ENCODE results near the gene TLR1.
A peak's percentile ranks its signal among the peaks of the same experiment; 100 is the strongest.

TLR1 gene

GRCh38 chr4:38759113-38759789, 45.3 kb downstream of the TLR1 start:
- H3K9ac ChIP-seq (ENCODE audit: low read length) = no peak overlapping the region
- TF ChIP-seq, protein P1, sequence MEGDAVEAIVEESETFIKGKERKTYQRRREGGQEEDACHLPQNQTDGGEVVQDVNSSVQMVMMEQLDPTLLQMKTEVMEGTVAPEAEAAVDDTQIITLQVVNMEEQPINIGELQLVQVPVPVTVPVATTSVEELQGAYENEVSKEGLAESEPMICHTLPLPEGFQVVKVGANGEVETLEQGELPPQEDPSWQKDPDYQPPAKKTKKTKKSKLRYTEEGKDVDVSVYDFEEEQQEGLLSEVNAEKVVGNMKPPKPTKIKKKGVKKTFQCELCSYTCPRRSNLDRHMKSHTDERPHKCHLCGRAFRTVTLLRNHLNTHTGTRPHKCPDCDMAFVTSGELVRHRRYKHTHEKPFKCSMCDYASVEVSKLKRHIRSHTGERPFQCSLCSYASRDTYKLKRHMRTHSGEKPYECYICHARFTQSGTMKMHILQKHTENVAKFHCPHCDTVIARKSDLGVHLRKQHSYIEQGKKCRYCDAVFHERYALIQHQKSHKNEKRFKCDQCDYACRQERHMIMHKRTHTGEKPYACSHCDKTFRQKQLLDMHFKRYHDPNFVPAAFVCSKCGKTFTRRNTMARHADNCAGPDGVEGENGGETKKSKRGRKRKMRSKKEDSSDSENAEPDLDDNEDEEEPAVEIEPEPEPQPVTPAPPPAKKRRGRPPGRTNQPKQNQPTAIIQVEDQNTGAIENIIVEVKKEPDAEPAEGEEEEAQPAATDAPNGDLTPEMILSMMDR (IDR thresholded peaks at IDR 0.05; ENCODE audit: low read length) = peak; percentile 55
- no peak for TF ChIP-seq EZH2 (optimal IDR thresholded peaks at IDR 0.05; ENCODE audit: low read depth, low read length)
- no peaks in the 10 kb centered on the region for H3K36me3 ChIP-seq (replicated peaks; ENCODE audit: insufficient read depth, low read length)
- H3K27me3 ChIP-seq (replicated peaks; ENCODE audit: insufficient read depth, low read length) = no peaks in the 10 kb centered on the region
- H2AFZ ChIP-seq (ENCODE audit: low read length) = no peak overlapping the region
- H4K20me1 ChIP-seq (ENCODE audit: insufficient read depth, low read length) = no peaks in the 10 kb centered on the region
- H3K4me1 ChIP-seq (ENCODE audit: low read length) = no peaks in the 10 kb centered on the region
- H3K9me3 ChIP-seq (replicated peaks; ENCODE audit: insufficient read depth, low read length) = no peaks in the 10 kb centered on the region
- DNase-seq = peak; percentile 65
- H3K9me2 ChIP-seq (replicated peaks; ENCODE audit: insufficient read depth, low read length) = no peaks in the 10 kb centered on the region
- no peak overlapping the region for H3K4me2 ChIP-seq (ENCODE audit: low read depth, low read length)
- H3F3A ChIP-seq (ENCODE audit: insufficient read depth, low read length) = no peaks in the 10 kb centered on the region
- no peak overlapping the region for H3K27ac ChIP-seq (ENCODE audit: low read length)
- H3K4me3 ChIP-seq (ENCODE audit: low read length) = no peak overlapping the region
- H3K79me2 ChIP-seq (ENCODE audit: low read length) = no peaks in the 10 kb centered on the region

- H4K20me1 ChIP-seq (ENCODE audit: insufficient read depth, low read length) = no peaks in the 10 kb centered on the region
Observed at GRCh38 chr4:38757945-38758600, 46.5 kb downstream of the TLR1 start.

DNA sequence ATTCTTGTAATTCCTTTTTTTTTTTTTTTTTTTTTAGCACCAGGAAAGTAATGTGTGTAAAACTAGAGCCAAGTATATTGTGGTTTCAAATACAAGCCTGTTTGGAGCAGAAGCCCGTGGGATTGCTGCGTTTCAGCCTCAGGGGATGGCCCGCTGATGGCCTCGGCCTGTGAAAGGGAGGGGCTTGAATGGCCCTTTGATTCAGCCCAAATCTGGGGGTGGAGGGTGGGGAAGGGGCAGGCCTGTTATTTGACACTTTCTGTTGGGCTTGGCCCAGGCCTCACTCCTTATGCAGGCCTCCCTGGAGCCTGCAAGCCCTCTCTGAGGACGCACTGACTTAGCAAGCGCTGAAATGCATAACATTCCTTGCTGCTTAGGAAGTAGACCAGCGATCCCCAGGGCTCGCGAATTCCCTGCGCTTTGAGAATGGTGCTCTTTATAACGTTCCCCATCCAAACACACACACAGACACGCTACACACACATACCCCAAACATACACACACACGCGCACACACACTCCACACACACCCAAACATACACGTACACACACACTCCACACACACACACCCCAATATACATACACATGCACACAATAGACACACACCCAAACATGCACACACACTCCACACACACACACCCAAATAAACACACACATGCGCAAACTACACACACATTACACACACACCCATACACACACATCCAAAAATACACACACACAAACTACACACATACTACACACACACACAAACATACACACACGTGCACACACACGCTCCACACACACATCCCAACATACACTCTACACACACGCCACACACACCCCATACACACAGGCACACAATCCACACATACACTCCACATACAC, 51.4 kb downstream of the TLR1 start:
- Histone ChIP-seq H3K27me3 (replicated peaks; ENCODE audit: insufficient read depth, low read length) (no peaks in the 10 kb centered on the region), H4K20me1 (ENCODE audit: insufficient read depth, low read length) (no peaks in the 10 kb centered on the region), H3K79me2 (ENCODE audit: low read length) (no peaks in the 10 kb centered on the region), H3K36me3 (replicated peaks; ENCODE audit: insufficient read depth, low read length) (no peaks in the 10 kb centered on the region), H3K9ac (ENCODE audit: low read length) (no peak overlapping the region), H3K4me2 (ENCODE audit: low read depth, low read length) (no peak overlapping the region), H3F3A (ENCODE audit: insufficient read depth, low read length) (peaks cover 17% of the 10 kb centered on the region), H3K4me1 (ENCODE audit: low read length) (peaks cover 15% of the 10 kb centered on the region), H3K27ac (ENCODE audit: low read length) (no peak overlapping the region; the same call in 1 of the 2 replicates), H3K4me3 (ENCODE audit: low read length) (no peak overlapping the region), H3K9me2 (replicated peaks; ENCODE audit: insufficient read depth, low read length) (no peaks in the 10 kb centered on the region), H2AFZ (ENCODE audit: low read length) (no peak overlapping the region), H3K9me3 (replicated peaks; ENCODE audit: insufficient read depth, low read length) (no peaks in the 10 kb centered on the region)
- TF ChIP-seq EZH2phosphoT487 (IDR thresholded peaks at IDR 0.05; ENCODE audit: low read length) = no peak
- TF ChIP-seq EZH2 (optimal IDR thresholded peaks at IDR 0.05; ENCODE audit: low read depth, low read length) = no peak
- TF ChIP-seq, protein P1 (IDR thresholded peaks at IDR 0.05; ENCODE audit: low read length) = no peak
- no peak for DNase-seq

More at GRCh38 chr4:38757945-38758600, 46.5 kb downstream of the TLR1 start:
- Histone ChIP-seq H3K4me3 (ENCODE audit: low read length) (no peak overlapping the region), H3K27ac (ENCODE audit: low read length) (no peak overlapping the region), H3K36me3 (replicated peaks; ENCODE audit: insufficient read depth, low read length) (no peaks in the 10 kb centered on the region), H3K4me1 (ENCODE audit: low read length) (no peaks in the 10 kb centered on the region), H3K9me3 (replicated peaks; ENCODE audit: insufficient read depth, low read length) (no peaks in the 10 kb centered on the region), H3K27me3 (replicated peaks; ENCODE audit: insufficient read depth, low read length) (no peaks in the 10 kb centered on the region), H2AFZ (ENCODE audit: low read length) (no peak overlapping the region), H3K9ac (ENCODE audit: low read length) (no peak overlapping the region), H3F3A (ENCODE audit: insufficient read depth, low read length) (no peaks in the 10 kb centered on the region), H3K4me2 (ENCODE audit: low read depth, low read length) (no peak overlapping the region), H3K79me2 (ENCODE audit: low read length) (no peaks in the 10 kb centered on the region), H3K9me2 (replicated peaks; ENCODE audit: insufficient read depth, low read length) (no peaks in the 10 kb centered on the region)
- peak; percentile 64 for DNase-seq
- no peak for TF ChIP-seq EZH2phosphoT487 (IDR thresholded peaks at IDR 0.05; ENCODE audit: low read length)
- TF ChIP-seq, protein P1 (IDR thresholded peaks at IDR 0.05; ENCODE audit: low read length) = peak; percentile 60
- no peak for TF ChIP-seq EZH2 (optimal IDR thresholded peaks at IDR 0.05; ENCODE audit: low read depth, low read length)
